Prostate gland (tissue), 2 donors: ENCODE measurements around the gene TBC1D16. TPM values are rescaled to one million over a fixed set of nuclear protein-coding genes. Genes with fewer than 3 reads are reported as not detected.
"Not testable (repeated sequence)": the region's sequence is repeated elsewhere in the genome, so short reads cannot be mapped to it uniquely, and the experiment has no call there.

Source experiments
- DNase-seq: peaks from one replicate; pipeline ENCODE4 v3.0.0-alpha.2; 2019; ENCODE audit warnings: low spot score
- H3K27ac ChIP-seq, 2 donors: fragments of 200-600 bp; sonication (generic); 2 replicates each; pipeline ENCODE4 v1.5.1; 2017 to 2019
- H3K27me3 ChIP-seq: fragments of 200-600 bp; sonication (generic); replicated peaks from 2 replicates; pipeline ENCODE4 v1.5.1; 2019; ENCODE audit not compliant: insufficient read depth
- H3K36me3 ChIP-seq, 2 donors: fragments of 200-600 bp; sonication (generic); 1 replicate in 1 of 2; 2 replicates in 1 of 2; pipeline versions ENCODE4 v1.5.1 to v1.8.1; 2017 to 2019
- H3K4me1 ChIP-seq: fragments of 200-600 bp; sonication (generic); replicated peaks from 2 replicates; pipeline ENCODE4 v1.5.1; 2019
- H3K4me3 ChIP-seq, 2 donors: fragments of 200-600 bp; sonication (generic); 2 replicates each; pipeline ENCODE4 v1.5.1; 2017 to 2019
- H3K9me3 ChIP-seq: fragments of 200-600 bp; sonication (generic); 2 replicates; pipeline ENCODE4 v1.5.1; 2017
- POLR2A ChIP-seq: fragments of 450-650 bp; IDR thresholded peaks from one replicate; pipeline ENCODE4 v1.6.1; 2016; ENCODE audit warnings: antibody characterized with exemption, mild to moderate bottlenecking
- POLR2AphosphoS5 ChIP-seq: sonication (generic); formaldehyde crosslinking; IDR thresholded peaks from one replicate; pipeline ENCODE4 v1.6.1; 2017; ENCODE audit warnings: antibody characterized with exemption
- WGBS: methylation state at CpG from one replicate; pipeline ENCODE4 v1.1.5; 2018; 5-methylcytosine and 5-hydroxymethylcytosine counted together
- intact Hi-C: fragments of 100-400 bp; cut with DNase I; formaldehyde crosslinking; loops from one replicate; pipeline ENCODE4 v1.14.2; 2022
- total RNA-seq, 2 donors: library from RNA; depleted of rRNA; stranded (reverse); fragments of >200 nt; gene quantifications; one replicate each; pipeline ENCODE4 v1.1.0, GENCODE V29; 2016
- TF ChIP-seq, protein P1 (sequence below), 4 experiments: fragments of 200-600 bp in 2 of 4; fragments of 450-650 bp in 2 of 4; sonication (generic) in 2 of 4; IDR thresholded peaks; 1 replicate in 3 of 4; 2 replicates in 1 of 4; pipeline ENCODE4 v1.5.1; 2016 to 2019; ENCODE audit warnings: antibody characterized with exemption in 4 of 4, mild to moderate bottlenecking in 2 of 4, moderate library complexity in 2 of 4

TBC1D16 gene
- total RNA-seq, 2 donors from 2014 or later, result 29.1 to 41.9 TPM

DNA sequence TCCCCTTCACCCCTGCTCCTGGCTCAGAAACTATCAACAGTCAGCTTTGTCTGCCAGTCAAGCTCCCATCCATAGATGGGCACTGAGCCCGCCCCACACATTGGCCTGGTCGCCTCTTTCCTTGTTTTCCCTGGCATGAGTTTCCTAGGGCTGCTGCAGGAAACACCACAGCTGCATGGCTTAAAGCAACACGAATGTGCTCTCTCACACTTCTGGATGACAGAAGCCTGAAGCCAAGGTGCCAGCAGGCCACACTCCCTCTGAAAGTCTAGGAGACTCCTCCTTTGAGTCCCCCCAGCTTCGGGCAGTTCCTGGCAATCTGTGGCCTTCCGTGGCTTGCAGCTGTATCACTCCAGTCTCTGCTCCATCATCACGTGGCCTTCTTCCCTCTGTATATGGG lies 69.9 kb downstream of the TBC1D16 start:
- WGBS, result 56% methylated on average over 6 of the region's 6 CpGs
- Histone ChIP-seq H3K4me3 (no peak overlapping the region), H3K9me3 (no peaks in the 10 kb centered on the region), H3K27me3 (no peaks in the 10 kb centered on the region), H3K4me1 (no peaks in the 10 kb centered on the region), H3K27ac (no peak overlapping the region), H3K36me3 (no peaks in the 10 kb centered on the region)
- intact Hi-C loops, result no loop called here
- TF ChIP-seq, protein P1, sequence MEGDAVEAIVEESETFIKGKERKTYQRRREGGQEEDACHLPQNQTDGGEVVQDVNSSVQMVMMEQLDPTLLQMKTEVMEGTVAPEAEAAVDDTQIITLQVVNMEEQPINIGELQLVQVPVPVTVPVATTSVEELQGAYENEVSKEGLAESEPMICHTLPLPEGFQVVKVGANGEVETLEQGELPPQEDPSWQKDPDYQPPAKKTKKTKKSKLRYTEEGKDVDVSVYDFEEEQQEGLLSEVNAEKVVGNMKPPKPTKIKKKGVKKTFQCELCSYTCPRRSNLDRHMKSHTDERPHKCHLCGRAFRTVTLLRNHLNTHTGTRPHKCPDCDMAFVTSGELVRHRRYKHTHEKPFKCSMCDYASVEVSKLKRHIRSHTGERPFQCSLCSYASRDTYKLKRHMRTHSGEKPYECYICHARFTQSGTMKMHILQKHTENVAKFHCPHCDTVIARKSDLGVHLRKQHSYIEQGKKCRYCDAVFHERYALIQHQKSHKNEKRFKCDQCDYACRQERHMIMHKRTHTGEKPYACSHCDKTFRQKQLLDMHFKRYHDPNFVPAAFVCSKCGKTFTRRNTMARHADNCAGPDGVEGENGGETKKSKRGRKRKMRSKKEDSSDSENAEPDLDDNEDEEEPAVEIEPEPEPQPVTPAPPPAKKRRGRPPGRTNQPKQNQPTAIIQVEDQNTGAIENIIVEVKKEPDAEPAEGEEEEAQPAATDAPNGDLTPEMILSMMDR (IDR thresholded peaks at IDR 0.05), result no peak
- TF ChIP-seq POLR2A (no peak), POLR2AphosphoS5 (no peak)
- no peak for DNase-seq

DNA sequence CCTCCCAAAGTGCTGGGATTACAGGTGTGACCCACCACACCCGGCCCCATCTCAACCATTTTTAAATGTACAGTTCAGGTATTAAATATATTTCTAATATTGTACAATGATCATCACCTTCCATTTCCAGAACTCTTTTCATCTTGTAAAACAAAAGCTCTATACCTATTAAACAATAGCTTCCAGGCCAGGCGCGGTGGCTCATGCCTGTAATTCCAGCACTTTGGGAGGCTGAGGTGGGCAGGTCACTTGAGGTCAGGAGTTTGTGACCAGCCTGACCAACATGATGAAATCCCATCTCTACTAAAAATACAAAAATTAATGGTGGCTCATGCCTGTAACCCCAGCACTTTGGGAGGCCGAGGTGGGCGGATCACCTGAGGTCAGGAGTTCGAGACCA lies 73.2 kb downstream of the TBC1D16 start:
- intact Hi-C loops, H3K36me3 ChIP-seq: not testable (repeated sequence)
- 89% methylated on average over 6 of the region's 6 CpGs for WGBS

DNA sequence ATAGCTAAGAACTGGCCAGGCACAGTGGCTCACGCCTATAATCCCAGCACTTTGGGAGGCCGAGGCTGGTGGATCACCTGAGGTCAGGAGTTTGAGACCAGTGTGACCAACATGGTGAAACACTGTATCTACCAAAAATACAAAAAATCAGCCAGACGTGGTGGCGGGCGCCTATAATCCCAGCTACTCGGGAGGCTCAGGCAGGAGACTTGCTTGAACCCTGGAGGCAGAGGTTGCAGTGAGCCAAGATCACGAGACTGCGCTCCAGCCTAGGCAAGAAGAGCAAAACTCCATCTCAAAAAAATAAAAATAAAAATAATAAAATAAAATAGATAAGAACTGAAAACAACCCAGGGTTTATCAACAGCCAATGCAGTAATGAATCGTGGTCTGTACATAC lies 74.1 kb downstream of the TBC1D16 start:
- WGBS, result 98% methylated on average over 9 of the region's 9 CpGs
- H3K4me3 ChIP-seq, intact Hi-C loops, H3K9me3 ChIP-seq, DNase-seq, H3K36me3 ChIP-seq, H3K4me1 ChIP-seq, H3K27me3 ChIP-seq, H3K27ac ChIP-seq: not testable (repeated sequence)

More for the DNA sequence above, 73.2 kb downstream of the TBC1D16 start:
- H3K27ac ChIP-seq, H3K4me1 ChIP-seq, H3K4me3 ChIP-seq, DNase-seq, H3K9me3 ChIP-seq, H3K27me3 ChIP-seq: not testable (repeated sequence)

DNA sequence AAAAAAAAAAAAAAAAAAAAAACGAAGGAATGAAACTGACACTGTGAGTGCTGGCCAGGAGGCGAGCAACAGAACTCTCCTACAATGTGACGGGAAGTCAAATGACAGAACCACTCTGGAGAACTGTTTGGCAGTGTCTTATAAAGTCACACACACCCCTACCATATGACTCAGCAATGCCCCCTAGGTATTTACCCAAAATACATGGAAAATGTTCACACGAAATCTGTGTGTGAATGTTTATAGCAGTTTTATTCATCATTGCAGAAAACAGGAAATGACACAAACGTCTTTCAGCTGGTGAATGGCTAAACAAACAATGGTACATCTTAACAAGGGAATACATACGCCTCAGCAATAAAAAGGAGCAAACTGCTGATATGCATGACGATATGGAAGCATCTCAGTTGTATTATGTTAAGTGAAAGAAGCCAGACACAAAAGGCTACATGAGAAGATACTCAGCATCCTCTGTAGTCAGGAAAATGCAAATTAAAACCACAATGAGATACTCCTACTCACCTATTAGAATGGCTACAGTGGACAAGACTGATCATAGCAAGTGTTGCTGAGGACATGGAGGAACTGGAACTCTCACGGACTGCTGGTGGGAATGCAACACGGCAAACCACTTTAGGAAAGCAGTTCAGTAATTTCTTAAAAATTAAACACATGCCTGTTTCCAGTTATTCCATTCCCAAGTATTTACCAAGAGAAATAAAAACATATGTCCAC lies 74.7 kb downstream of the TBC1D16 start:
- Histone ChIP-seq H3K27me3 (no peaks in the 10 kb centered on the region), H3K27ac (no peak overlapping the region), H3K36me3 (no peaks in the 10 kb centered on the region), H3K4me3 (no peak overlapping the region), H3K4me1 (no peaks in the 10 kb centered on the region), H3K9me3 (no peaks in the 10 kb centered on the region)
- intact Hi-C loops, result no loop called here
- WGBS, result 67% methylated on average over 9 of the region's 9 CpGs
- TF ChIP-seq POLR2A (no peak), POLR2AphosphoS5 (peak; percentile 43)
- no peak for DNase-seq

DNA sequence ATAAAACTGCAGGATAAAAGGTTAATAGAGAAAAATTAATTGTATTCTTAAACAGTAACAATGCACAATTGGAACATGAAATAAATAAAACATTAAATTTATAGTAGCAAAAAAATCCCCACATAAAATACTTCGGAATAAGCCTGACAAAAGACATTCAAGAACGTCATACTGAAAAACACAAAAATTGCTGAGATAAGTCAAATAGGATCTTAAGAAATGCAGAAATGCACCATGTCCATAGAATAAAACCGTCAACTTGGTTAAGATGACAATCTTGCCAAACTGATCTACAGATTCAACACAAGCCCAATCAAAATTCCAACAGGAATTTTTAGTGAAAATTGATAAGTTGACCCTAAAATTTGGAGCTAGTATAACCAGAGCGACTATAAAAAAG lies 76.6 kb downstream of the TBC1D16 start:
- TF ChIP-seq POLR2A, result no peak
- no peak for TF ChIP-seq POLR2AphosphoS5
- TF ChIP-seq, protein P1 (IDR thresholded peaks at IDR 0.05), result no peak
- 89% methylated on average over 4 of the region's 4 CpGs for WGBS
- H3K27ac ChIP-seq, result no peak overlapping the region
- H3K27me3 ChIP-seq, result no peaks in the 10 kb centered on the region
- H3K36me3 ChIP-seq, result no peaks in the 10 kb centered on the region
- no peaks in the 10 kb centered on the region for H3K4me1 ChIP-seq
- no peak overlapping the region for H3K4me3 ChIP-seq
- intact Hi-C loops, result no loop called here
- no peak for DNase-seq
- H3K9me3 ChIP-seq, result no peaks in the 10 kb centered on the region

DNA sequence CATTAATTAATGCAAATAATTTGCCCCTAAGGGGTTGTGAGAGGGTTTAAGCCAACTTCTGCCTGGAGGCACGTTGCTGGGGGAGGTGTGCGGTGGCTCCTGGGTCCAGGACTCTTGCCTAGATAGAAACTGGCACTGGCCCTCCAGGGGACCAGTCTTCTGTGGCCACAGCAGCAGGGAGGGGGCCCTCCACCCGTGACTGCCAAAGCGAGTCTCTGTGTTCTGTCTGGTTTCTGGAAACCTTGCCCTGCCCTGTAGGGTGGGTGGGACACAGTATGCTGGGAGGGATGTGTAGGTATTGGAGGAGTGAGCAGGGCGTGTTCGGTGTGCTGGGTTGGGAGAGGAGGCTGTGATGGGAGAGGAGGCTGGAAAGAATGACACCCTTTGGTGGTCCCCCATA lies 78.8 kb downstream of the TBC1D16 start:
- intact Hi-C loops, result no loop called here
- TF ChIP-seq POLR2AphosphoS5, result no peak
- TF ChIP-seq, protein P1 (IDR thresholded peaks at IDR 0.05), result no peak
- TF ChIP-seq POLR2A, result no peak
- H3K4me1 ChIP-seq, result no peaks in the 10 kb centered on the region
- WGBS, result 90% methylated on average over 6 of the region's 6 CpGs
- H3K27ac ChIP-seq, result no peak overlapping the region
- no peaks in the 10 kb centered on the region for H3K36me3 ChIP-seq
- no peak overlapping the region for H3K4me3 ChIP-seq
- H3K27me3 ChIP-seq, result no peaks in the 10 kb centered on the region
- no peak for DNase-seq
- no peaks in the 10 kb centered on the region for H3K9me3 ChIP-seq

DNA sequence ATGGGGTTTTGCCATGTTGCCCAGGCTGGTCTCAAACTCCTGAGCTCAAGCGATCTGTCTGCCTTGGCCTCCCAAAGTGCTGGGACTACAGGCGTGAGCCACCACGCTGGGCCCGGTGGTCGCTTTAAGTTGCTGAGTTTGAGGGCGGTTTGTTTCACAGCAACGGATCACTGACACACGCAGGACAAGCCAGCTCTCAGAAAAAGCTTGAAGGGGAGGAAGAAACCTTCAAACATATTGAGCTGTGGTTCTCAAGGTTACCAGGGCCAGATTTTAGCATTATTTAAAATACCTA lies 79.3 kb downstream of the TBC1D16 start:
- intact Hi-C loops, H3K4me3 ChIP-seq, H3K4me1 ChIP-seq, DNase-seq, H3K9me3 ChIP-seq, H3K27me3 ChIP-seq, H3K36me3 ChIP-seq, H3K27ac ChIP-seq: not testable (repeated sequence)
- WGBS, result 96% methylated on average over 8 of the region's 8 CpGs
